DOHH2 (cell line): ENCODE measurements around the gene THEM4.

Source experiments
- CTCF ChIP-seq: fragments of 200-600 bp; sonication (generic); IDR thresholded peaks from one replicate; pipeline ENCODE4 v1.5.1; 2014; ENCODE audit warnings: antibody characterized with exemption, mild to moderate bottlenecking, low read depth, low read length; ENCODE audit not compliant: poor library complexity, severe bottlenecking
- EZH2phosphoT487 ChIP-seq: fragments of 200-600 bp; sonication (generic); IDR thresholded peaks from 2 replicates; pipeline ENCODE4 v1.6.1; 2017; ENCODE audit warnings: borderline replicate concordance, mild to moderate bottlenecking, antibody characterized with exemption, low read length, moderate library complexity, mixed read lengths

GRCh38 chr1:151898519-151898991, 10.8 kb downstream of the THEM4 start:
- TF ChIP-seq CTCF, result no peak
- no peak for TF ChIP-seq EZH2phosphoT487
